Ishikawa (cell line): Measurements from ENCODE around the gene MTUS2.

Experiments used
- CEBPB ChIP-seq: IDR thresholded peaks from 2 replicates; pipeline ENCODE4 v1.6.1; 2012
- EP300 ChIP-seq: IDR thresholded peaks from 2 replicates; pipeline ENCODE4 v1.6.1; 2012; ENCODE audit warnings: borderline replicate concordance
- FOXM1 ChIP-seq: IDR thresholded peaks from 2 replicates; pipeline ENCODE4 v1.6.1; 2012; ENCODE audit warnings: low read depth, borderline replicate concordance
- MAX ChIP-seq: IDR thresholded peaks from 2 replicates; pipeline ENCODE4 v1.6.1; 2012
- RAD21 ChIP-seq: IDR thresholded peaks from 2 replicates; pipeline ENCODE4 v1.6.1; 2012; ENCODE audit warnings: low read depth
- YY1 ChIP-seq: IDR thresholded peaks from 2 replicates; pipeline ENCODE4 v1.6.1; 2012; ENCODE audit warnings: low read depth
- ZBTB7A ChIP-seq: IDR thresholded peaks from 2 replicates; pipeline ENCODE4 v1.6.1; 2012; ENCODE audit warnings: low read depth

- TF ChIP-seq ZBTB7A (no peak), MAX (no peak), FOXM1 (no peak), RAD21 (no peak), YY1 (no peak), EP300 (no peak), CEBPB (no peak)
Observed at GRCh38 chr13:29109987-29110386, 289.8 kb downstream of the MTUS2 start.
